CD4-positive, alpha-beta memory T cell (primary cell): ENCODE results near the gene TMEM44. TPM values are rescaled to one million over a fixed set of nuclear protein-coding genes. Genes with fewer than 3 reads are reported as not detected.

Source experiments
- CTCF ChIA-PET: fragments of 350-600 bp; sonication (Branson Sonifier 250); formaldehyde crosslinking; loops from one replicate; lab custom pipeline; 2021; ENCODE audit warnings: inconsistent platforms; ENCODE audit not compliant: partially characterized antibody; lab: Charles Lee
- POLR2A ChIA-PET: fragments of 350-600 bp; sonication (Branson Sonifier 250); formaldehyde crosslinking; loops from one replicate; lab custom pipeline; 2021; ENCODE audit not compliant: partially characterized antibody; lab: Charles Lee
- DNase-seq, 5 donors: peaks; one replicate each; pipeline versions ENCODE4 v3.0.0 to v3.0.0-alpha.2; 2020 to 2022; ENCODE audit warnings: mixed read lengths in 1 of 5
- H3K27ac ChIP-seq: one replicate; pipeline ENCODE4 v1.7.0; 2013; ENCODE audit warnings: low read depth, low read length
- H3K27me3 ChIP-seq: 2 replicates; pipeline ENCODE4 v1.7.0; 2013; ENCODE audit warnings: mild to moderate bottlenecking, low read length, moderate library complexity; ENCODE audit not compliant: insufficient read depth
- H3K36me3 ChIP-seq: 2 replicates; pipeline ENCODE4 v1.7.0; 2013; ENCODE audit warnings: mild to moderate bottlenecking, low read length, moderate library complexity; ENCODE audit not compliant: insufficient read depth
- H3K4me1 ChIP-seq: 2 replicates; pipeline ENCODE4 v1.7.0; 2013; ENCODE audit warnings: mild to moderate bottlenecking, low read length, moderate library complexity; ENCODE audit not compliant: insufficient read depth
- H3K4me3 ChIP-seq, 2 donors: one replicate each; pipeline ENCODE4 v1.7.0; 2013; ENCODE audit warnings: low read length in 2 of 2, mild to moderate bottlenecking in 1 of 2
- H3K9me3 ChIP-seq, 2 donors: one replicate each; pipeline ENCODE4 v1.7.0; 2013; ENCODE audit warnings: low read length in 2 of 2, control low read depth in 1 of 2; ENCODE audit not compliant: control insufficient read depth in 1 of 2
- H3K27ac Mint-ChIP-seq, 7 donors: one replicate each; pipeline ENCODE4 v1.8.0; 2020 to 2021; ENCODE audit warnings: mixed read lengths in 7 of 7, mild to moderate bottlenecking in 6 of 7, inconsistent platforms in 3 of 7, moderate library complexity in 3 of 7
- H3K27me3 Mint-ChIP-seq, 2 donors: one replicate each; pipeline ENCODE4 v1.8.0; 2020 to 2021; ENCODE audit warnings: mixed read lengths in 2 of 2
- H3K36me3 Mint-ChIP-seq, 2 donors: one replicate each; pipeline ENCODE4 v1.8.0; 2020 to 2021; ENCODE audit warnings: mixed read lengths in 2 of 2, inconsistent platforms in 1 of 2, mild to moderate bottlenecking in 1 of 2
- H3K4me1 Mint-ChIP-seq, 4 donors: one replicate each; pipeline ENCODE4 v1.8.0; 2020 to 2021; ENCODE audit warnings: mixed read lengths in 4 of 4, mild to moderate bottlenecking in 1 of 4
- H3K4me3 Mint-ChIP-seq, 8 donors: one replicate each; pipeline ENCODE4 v1.8.0; 2020 to 2021; ENCODE audit warnings: mixed read lengths in 8 of 8, mild to moderate bottlenecking in 7 of 8, moderate library complexity in 6 of 8, inconsistent platforms in 3 of 8
- H3K9me3 Mint-ChIP-seq, 8 donors: one replicate each; pipeline ENCODE4 v1.8.0; 2020 to 2021; ENCODE audit warnings: mixed read lengths in 8 of 8, mild to moderate bottlenecking in 5 of 8, inconsistent platforms in 3 of 8, moderate library complexity in 1 of 8
- intact Hi-C: fragments of 100-400 bp; cut with micrococcal nuclease; formaldehyde crosslinking; loops from one replicate; pipeline ENCODE4 v1.15.1; 2023
- polyA plus RNA-seq, 2 donors: library from polyadenylated mRNA; unstranded; fragments of 300-500 nt; fragmentation: Illumina TruSeq; gene quantifications; one replicate each; pipeline ENCODE4 v1.2.3, GENCODE V29; 2021
- total RNA-seq, 2 experiments: library from RNA; stranded (reverse); gene quantifications; one replicate each; pipeline ENCODE4 v1.2.3, GENCODE V29; 2021

TMEM44 gene
- total and polyA plus RNA-seq, 4 experiments from 2014 or later: 1.3 to 2.1 (median 1.9) TPM; not detected in 1

- intact Hi-C loops: no loop called here
- no peaks in the 10 kb centered on the region for H3K36me3 ChIP-seq
- DNase-seq: no peak
- H3K27ac ChIP-seq: no peak overlapping the region
- peaks cover 2 to 25% (median 15%) of the 10 kb centered on the region in 8 donors for H3K9me3 Mint-ChIP-seq
- peaks cover 0 to 3% of the 10 kb centered on the region in 2 donors for H3K27me3 Mint-ChIP-seq
- H3K27me3 ChIP-seq: no peaks in the 10 kb centered on the region
- POLR2A ChIA-PET: no interaction called here
- H3K9me3 ChIP-seq: no peaks in the 10 kb centered on the region
- H3K27ac Mint-ChIP-seq: peak overlapping the region in 1 of 7 donors; percentile 49
- H3K4me3 Mint-ChIP-seq: no peak overlapping the region
- H3K4me1 Mint-ChIP-seq: peaks cover 0 to 5% (median 2%) of the 10 kb centered on the region in 4 donors
- no peaks in the 10 kb centered on the region for H3K4me1 ChIP-seq
- CTCF ChIA-PET: no interaction called here
- no peaks in the 10 kb centered on the region for H3K36me3 Mint-ChIP-seq
- no peak overlapping the region for H3K4me3 ChIP-seq
These were observed 95.4 kb downstream of the TMEM44 start for GRCh38 chr3:194537732-194538247.

Other genes starting within 250 kb of the TMEM44 start
- 1 to 10 TPM; 3.8 to 4.2 TPM for gene GP5, start 234.2 kb downstream of the TMEM44 start, total RNA-seq
- gene GP5, start 234.2 kb downstream of the TMEM44 start, polyA plus RNA-seq: 1 to 10 TPM; 1.3 to 1.9 TPM
- 10 to 100 TPM; 57.6 to 62.7 TPM for gene ATP13A3, start 146.4 kb downstream of the TMEM44 start, total RNA-seq
- gene ATP13A3, start 146.4 kb downstream of the TMEM44 start, polyA plus RNA-seq: 10 to 100 TPM in 1 of 2 donors, 1 to 10 TPM in 1; 6.7 to 14.5 TPM
- gene LSG1, start 38.8 kb upstream of the TMEM44 start, total RNA-seq: 10 to 100 TPM; 48.4 to 49.5 TPM
- 10 to 100 TPM in 1 of 2 donors, 1 to 10 TPM in 1; 9.6 to 36.3 TPM for gene LSG1, start 38.8 kb upstream of the TMEM44 start, polyA plus RNA-seq
- 1 to 10 TPM; 9.4 to 9.9 TPM for gene FAM43A, start 52.5 kb upstream of the TMEM44 start, total RNA-seq
- gene FAM43A, start 52.5 kb upstream of the TMEM44 start, polyA plus RNA-seq: 1 to 10 TPM in 1 of 2 donors, under 1 TPM in 1; 0.34 to 6.0 TPM